Measurements from ENCODE around the gene TC2N.
"Not testable (repeated sequence)": the region's sequence is repeated elsewhere in the genome, so short reads cannot be mapped to it uniquely, and the experiment has no call there.

TC2N gene

DNA sequence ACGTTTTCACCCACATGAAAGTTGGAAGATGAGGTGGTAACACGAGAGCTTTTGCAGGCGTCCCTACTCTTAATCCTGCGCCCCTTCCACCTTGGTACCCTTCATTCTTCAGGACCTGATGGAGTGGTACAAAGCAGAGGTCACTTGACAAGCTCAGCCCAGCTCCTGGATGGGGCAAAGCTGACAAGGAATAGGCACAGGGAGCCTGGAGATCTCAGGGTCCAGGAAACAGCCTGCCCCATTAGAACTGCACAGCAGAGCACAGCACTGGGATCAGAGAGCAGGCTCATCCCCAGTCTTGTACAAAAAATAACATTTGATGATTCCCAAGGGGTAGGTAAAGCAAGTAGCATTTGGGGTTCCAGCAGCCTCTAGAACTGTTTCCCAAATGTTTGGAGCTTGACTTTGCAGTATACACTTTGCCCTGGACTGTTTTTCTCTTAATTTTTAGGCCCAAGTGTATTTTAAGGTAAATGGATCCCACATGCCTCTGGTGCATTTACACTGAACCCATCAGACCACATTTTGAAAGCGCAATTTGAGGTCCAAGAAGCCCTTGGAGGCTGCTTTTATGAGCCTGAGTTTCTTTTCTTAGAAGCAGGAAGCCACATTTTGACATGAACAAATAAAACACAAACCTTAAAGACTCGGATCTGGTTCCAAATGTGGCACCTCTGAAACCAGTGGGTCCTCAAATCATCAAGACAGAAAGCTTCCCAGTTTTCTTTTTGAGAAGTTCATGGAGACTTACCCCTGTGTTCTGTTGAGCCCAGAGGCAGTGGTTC, 633 bp downstream of the TC2N start:
- no peak for DNase-seq

DNA sequence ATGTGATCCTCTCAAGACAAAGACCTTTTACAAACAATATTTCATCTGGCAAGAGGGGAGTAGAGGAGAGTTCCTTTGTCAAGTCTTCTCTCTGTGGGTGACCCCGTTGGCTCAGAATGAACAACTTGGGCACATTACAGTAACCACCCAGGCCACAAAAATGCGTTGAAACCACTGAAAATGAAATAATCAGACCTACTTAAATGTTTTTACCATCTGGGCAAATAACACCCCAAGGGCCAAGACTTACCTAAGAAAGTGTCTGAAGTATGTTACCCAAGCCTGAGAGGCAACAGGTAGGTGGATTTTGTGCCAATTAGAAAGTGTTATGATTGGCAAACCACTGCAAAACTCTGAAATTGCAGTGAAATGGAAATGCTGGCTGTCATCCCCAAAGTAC, 1.3 kb downstream of the TC2N start:
- no peak for DNase-seq

DNA sequence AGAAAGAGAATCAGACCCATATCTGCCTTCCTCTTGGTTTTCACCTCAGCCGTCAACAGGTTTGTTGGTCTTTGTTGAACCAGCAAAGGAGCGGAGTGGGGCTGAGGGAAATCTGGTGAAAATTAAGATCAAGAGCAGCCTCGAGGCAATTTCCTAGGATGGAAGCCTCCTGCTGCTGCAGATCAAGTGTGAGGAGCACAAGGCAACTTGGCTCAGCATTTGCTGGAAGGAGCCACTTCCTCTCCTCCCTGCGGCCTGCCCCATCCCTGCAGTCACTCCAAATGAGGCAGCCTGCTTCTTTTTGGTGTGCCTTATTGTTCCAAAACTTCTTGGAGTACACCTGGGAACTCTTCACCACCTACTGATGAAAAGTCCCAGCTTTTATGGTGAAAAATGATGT, 4.9 kb downstream of the TC2N start:
- no peak for DNase-seq

DNA sequence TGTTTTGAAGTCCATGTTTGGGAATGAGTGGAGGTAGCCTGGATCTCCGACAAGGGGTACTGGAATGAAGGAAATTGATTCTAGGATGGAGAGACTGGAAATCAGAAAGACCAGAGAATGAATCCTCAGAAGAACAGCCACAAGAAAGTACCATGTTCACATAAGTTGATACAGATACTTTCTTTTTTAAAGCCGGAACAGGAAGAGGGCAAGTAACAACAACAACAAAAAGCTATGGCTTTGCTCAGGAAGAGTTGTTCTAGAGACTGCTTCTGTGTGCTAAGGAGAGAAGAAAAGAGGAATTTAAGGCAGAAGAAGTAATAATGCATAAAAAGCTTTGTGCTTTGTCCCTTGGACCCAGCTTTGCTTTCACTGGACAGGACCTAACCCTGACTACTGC, 6.2 kb downstream of the TC2N start:
- no peak for DNase-seq

DNA sequence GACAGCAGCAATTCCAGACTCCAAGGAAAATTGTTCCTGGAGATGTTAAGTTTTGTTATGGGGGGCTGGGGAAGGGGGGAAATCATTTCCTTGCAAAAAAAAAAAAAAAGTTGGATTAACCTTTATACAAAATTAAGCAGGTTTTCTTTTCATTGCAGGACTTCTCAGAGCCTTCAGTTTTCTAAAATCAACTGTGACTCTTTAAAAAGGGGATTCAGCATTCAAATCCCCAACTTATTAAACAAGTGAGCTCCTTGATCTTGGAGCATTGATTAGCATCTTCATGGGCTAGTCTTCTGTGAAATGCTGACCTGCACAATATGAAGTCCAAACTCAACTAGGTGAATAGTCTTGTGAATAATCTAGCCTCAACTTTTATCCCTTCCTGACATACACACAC, 7.1 kb downstream of the TC2N start:
- DNase-seq, result no peak

DNA sequence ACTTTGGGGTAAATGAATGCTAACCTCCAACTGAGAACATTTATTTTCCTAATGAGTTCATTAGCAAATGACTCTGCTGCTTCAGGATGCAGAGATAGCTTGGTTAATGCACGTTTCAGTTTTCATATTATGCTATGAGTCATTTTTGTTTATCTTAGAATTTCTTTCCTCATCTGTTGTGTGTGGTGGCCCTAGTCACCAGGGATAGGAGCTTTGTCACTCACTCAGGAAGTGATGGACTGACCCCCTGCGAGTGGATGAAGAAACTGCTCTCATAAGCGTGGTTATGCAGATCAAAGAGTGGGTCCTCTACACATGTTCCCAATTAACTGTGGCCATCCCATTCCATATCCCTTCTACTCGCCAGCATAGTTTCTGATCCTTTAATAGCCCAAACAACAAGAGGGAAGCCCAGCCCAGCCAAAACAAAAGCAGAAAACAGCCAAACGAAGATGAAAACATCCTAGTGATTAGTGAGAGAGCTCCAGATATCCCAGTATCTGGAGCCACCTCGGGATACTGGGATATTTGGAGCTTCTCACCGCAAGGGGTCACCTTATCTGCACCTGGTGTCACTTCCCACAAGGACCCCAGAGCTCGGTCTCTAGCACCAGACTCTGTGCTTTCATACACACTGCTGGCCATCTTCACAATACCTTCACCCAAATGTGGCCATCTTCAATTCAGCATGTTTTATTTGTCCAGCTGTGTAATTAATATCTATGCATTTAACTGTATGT, 8.6 kb downstream of the TC2N start:
- no peak for DNase-seq

DNA sequence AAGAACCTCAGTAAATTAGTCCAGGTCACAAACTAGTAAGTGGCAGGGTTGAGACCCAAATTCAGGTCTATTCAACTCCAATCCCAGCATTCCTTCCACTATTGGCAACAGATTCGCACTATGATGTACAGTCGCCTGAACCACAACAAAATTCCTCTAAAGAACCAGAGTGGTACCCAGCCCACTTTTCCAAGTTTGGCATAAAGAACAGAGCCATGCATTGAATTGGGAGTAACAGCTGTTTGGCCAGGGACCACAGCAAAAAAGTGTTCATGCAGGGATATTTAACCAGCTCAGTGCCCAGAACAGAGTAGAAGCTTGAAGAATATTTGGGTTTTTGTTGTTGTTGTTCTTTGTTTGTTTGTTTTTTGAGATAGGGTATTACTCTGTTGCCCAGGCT, 9.7 kb downstream of the TC2N start:
- DNase-seq, result no peak

DNA sequence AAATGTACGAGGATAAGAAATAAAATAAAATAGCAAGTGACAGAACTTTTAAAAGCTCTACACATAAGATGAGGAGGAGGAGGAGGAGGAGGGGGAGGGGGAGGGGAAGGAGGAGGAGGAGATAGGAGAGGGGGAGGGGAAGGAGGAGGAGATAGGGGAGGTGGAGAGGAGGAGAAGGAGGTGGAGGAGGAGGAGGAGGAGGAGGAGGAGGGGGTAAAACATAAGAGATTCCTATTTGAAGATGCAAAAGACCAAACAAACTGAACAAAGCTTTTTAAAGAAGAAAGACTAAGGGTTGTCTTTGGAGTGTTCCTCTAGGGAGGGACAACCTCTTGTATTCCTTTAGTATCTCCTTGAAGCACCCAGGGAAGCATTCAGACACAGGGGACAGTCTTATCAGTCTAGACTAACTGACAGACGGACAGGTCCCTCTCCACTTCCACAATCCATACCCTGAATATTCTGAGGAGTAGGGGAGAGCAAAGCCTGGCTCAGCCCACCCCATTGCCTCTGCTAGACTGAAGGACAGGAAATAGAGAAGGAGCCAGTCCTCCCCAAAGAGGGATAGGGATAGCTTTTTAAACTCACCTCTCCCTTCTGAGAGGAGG, 12.9 kb downstream of the TC2N start:
- no peak for DNase-seq

DNA sequence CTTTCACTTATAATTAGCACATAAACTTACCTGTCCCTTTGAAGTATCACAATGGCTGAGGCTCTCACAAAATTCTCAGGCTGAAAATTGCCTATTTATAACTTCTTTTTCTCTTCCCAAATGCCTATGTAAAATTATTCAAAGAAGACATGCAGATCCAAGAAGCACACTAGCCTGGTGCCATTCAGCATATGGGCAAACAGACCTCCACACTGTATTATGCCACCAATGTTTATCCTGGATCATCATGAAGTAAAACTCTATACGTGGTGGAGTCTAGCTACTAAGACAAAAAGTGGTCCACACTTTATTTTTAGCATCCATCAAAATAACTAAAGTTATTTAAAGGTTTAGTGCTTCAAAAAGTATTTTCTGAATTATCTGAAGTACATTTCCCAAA, 15.8 kb downstream of the TC2N start:
- no peak for DNase-seq

DNA sequence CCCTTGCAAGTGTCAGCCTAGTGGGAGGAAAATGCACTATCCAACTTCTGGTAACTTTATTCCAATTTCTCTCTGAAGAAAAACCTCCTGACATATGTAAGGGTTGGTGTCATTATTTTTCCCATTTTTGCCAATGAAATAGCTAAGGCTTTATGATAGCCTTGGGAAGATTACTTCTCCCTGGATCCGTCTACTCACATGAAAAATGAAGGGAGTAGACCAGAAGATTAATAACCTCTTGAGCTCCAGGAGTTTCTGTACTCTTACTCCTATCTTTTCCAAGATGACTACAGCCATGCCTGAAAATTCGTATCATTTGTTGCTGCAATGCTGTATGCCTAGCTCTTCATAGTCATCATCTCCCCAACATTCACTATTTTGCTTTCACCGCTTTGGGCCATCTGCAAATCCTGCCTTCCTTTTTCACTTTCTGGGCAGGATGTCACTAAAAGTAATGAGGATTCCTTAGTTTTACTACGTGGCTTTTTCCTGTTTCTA, 18.8 kb downstream of the TC2N start:
- no peak for DNase-seq

DNA sequence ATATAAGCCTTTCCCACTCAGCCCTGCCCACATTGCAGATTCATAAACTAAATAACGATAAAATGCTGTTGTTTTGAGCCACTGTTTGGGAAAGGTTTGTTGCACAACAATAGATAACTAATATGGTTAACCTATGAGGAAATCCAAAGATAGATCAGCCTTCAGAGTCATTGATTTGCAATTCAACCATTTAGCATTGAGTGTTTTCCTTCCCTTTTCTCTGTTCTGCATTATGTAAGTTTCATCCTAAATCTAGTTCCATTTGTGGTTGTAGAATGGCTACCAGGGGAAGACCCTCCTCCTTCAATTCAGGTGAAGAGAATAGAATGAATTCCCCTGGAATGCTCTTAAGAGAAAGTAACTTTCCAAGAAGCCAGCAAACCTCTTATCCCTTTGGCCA, 19.6 kb downstream of the TC2N start:
- DNase-seq, result no peak

DNA sequence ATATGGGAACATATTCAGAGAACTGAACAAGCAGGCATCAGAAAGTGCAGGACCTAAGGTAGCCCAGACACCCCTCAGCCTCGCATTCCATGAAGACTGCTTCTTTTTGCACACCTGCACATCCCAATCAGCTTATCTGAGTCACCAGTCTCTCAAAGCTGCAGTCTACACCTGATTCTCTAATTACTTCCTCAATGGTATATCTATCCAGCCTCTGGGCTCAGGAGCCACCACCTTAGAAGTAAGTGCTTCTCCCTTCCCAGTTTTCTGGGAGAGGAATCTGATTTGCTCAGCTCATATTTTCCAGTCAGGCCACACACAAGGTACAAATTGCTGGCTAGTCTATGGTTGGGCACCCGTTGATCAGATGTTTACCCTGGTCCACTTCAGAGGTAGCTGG, 21.7 kb downstream of the TC2N start:
- DNase-seq, result no peak

DNA sequence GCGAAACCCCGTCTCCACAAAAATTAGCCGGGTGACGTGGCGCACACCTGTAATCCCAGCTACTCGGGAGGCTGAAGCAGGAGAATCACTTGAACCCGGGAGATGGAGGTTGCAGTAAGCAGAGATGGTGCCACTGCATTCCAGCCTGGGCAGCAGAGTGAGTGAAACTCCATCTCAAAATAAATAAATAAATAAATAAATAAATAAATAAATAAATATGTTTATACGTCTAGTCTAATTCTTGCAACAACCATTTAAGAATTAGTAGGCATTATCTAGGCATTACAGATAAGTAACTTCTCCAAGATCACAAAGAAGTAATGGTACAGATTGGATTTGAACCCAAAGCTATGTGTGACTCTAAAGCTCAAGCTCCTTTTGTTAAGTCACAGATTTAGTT, 22.3 kb downstream of the TC2N start:
- not testable (repeated sequence) for DNase-seq

DNA sequence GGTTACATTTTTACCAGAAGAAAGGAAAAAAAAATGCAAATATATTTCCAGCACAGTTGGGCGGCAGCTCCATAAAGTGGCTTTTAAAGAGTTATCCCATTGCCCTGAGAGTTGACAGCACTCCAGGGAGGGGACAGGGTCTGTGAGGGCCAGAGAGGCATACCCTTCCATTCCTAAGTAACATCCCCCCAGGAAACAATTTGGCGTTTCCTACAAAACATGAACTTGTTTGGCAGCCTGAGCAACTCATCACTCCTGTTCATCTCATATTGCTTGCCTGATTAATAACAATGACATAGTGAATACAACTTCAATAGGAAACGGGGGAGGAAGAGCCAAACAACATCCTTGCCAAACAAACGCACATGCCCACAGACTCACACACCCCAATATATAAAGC, 23.3 kb downstream of the TC2N start:
- DNase-seq, result no peak

DNA sequence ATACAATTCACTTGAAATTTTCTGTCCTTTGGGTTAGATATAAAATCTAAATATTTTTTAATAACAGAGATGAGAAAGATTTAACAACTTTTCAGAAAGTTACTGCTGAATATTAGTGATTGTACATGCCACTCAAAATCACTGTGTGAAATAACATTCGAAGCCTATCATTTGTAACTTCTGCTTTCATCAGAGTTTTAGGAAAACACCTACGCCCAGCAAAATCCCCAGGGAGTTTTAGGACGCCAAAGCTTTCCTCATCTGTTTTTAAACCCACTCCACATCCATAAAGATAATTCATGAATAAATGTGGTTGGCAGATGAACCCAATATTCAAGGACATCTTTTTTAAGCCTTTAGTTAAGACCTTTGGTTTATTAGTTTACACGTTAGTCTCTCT, 23.9 kb downstream of the TC2N start:
- DNase-seq, result no peak

DNA sequence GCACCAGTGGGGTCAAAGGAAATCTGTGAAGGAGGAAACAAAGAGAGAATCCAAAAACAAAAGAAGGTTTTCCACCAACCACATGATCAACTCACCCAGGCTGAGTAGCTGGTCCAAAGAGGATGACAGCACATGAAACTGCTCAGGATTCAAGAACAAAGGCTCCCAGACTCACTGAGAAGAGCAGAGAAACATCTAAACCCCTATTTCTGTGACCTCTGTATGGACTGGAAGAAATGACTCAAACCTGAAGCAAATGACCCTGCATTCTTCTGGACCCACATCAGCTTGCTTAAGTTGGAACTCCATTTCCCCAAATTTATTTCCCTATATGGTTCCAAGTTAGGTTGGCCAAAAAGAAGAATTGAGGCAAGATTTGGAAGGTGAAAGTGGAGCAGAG, 26.3 kb downstream of the TC2N start:
- no peak for DNase-seq

DNA sequence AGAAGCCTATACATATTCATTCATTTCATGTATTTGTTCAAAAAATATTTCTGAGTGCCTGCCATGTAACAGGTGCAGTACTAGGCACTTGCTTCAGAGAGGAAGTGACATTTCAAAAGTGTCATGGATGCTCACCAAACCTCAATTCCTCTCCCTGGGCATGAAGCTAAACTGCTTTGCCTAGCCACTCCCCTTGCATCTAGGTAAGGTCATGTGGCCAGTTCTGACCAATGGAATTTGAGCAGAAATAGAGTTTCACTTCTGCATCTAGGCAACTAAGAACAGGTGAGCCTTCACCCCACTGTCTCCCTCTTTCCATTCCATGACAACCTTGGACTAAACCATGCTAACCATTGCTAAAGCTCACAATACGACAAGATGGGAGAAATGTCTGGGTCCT, 27.6 kb downstream of the TC2N start:
- DNase-seq, result no peak

DNA sequence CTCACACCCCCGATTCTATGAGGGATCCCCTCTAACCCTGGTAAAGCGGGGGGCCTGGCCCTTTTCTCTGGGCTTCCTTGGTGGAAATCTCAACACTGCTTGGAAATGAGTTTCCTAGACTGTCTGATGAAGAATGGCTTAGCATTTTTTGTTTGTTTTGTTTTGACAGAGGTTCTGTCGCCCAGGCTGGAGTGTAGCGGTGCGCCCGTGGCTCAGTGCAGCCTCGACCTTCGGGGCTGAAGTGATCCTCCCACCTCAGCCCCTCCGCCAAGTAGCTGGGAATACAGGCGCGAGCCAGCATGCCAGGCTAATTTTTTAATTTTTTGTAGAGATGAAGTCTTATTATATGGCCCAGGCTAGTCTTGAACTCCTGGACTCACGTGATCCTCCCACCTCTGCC, 30.3 kb downstream of the TC2N start:
- no peak for DNase-seq

DNA sequence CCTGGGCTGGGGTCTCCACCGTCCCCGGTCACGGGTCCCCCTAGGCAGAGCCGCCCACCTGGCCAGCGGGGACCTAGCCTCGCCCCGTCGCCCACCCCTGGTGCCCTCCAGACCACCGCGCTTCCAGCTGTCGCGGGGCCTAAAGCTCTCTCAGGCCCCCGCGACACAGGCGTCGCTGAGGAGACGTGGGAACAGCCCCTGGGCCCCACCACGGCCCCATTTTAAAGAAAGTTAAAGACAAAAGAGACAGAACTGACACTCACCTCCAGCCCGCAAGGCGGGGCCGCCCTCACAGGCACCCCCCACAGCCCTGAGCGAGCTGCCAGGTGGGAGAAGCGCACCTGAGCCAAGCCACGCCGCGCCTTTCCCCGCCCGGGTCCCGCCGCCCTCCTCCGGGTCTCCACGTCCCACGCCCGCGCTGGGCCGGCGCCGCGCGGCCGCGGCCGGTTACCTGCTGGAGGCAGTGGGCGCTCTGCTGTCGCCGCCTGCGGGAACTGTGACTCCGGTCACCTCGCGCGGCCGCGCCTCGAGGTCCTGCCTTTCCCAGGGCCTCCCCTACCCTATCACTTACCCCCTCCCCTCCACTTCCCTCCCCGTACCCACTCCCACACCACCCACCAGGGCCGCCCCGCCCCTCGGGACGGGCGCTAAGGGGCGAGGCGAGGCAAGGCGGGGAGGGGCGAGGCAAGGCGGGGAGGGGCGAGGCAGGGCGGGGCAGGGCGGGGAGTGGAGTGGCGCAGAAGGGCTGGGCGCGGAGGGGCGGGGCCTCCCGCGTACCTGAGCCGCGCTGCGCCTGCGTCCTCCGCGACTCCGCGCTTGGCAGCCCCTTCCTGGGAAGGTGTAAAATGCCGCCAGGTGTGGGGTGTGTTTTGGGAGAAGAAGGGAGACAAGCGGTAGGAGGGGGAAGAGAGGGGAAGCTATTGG, 31.2 kb downstream of the TC2N start:
- DNase-seq, result peak; percentile 95

DNA sequence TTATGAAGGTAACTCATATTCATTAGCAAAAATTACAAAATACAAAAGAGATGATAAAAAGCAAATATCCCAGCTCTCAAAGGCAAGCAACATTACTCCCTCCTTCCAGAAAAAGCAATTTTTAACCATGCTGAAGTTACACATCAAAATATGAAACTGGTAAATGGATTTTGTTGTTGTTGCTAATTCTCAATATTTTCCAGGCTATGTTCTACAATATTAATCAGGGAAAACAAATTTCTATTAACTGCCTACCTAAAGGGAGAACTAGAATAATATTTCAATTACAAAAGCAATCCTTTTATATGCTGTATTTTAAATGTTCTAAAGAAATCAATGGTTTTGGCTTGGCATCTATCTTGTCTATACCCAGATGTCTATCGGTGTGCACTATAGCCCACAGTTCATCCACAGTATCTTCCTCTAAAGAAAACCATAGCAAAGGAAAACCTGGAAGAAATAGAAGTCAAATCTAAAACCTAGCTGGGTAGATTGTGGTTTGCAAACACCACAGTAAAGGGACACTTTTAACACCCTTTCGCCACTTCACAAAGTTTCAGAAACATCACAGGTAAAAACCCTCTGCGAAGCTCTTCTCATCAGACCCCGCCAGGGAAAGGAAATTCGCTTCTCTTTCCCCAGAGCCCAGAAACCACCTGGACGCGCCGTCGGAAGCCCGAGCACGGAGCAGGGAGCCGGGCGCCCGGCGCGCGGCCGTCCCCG, 32.0 kb downstream of the TC2N start:
- no peak for DNase-seq

DNA sequence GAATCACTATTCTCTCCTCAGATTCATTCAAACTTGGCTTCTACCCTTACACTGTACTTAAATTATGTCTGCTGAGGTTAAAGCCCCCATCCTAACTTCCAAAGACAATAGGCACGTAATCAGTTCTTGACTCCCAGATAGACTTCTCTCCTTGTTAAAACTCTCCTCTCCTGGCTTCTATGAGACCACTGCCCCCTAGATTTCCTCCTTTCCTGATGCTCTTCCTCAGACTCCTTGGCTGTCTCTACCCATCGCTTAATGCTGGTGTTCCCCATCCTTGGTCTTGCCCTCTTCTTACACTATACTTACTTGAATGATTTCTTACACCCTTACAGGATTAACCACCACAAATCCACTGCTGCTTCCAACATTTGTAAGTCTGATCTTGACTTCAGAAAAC, 32.8 kb downstream of the TC2N start:
- no peak for DNase-seq

DNA sequence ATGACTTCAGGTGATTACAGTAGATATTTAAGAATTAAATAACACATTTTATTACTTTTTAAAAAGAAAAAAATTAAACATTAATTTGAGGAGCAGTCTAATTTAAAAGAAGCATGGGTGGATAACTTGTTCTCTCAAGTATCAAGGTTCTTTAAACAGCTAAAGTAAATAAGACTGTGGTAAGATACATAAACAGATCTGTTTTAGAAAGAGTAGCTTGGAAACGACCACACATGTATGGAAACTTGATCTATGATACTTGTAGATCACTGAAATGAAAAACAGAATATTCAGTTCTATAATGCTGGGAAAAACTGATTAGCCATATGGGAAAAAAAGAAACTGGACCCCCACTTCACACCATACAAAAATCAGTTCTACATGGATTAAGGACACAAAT, 36.0 kb downstream of the TC2N start:
- DNase-seq, result no peak

Data from islet precursor cell (in vitro differentiated cells).